IPS-NIHi7 (cell line): ENCODE data around the gene ZNF775.

Experiments used
- DNase-seq: peaks from one replicate; pipeline ENCODE4 v3.0.0; 2012; ENCODE audit warnings: mixed read lengths; ENCODE audit errors: extremely low spot score

Gene ZNF775

DNA sequence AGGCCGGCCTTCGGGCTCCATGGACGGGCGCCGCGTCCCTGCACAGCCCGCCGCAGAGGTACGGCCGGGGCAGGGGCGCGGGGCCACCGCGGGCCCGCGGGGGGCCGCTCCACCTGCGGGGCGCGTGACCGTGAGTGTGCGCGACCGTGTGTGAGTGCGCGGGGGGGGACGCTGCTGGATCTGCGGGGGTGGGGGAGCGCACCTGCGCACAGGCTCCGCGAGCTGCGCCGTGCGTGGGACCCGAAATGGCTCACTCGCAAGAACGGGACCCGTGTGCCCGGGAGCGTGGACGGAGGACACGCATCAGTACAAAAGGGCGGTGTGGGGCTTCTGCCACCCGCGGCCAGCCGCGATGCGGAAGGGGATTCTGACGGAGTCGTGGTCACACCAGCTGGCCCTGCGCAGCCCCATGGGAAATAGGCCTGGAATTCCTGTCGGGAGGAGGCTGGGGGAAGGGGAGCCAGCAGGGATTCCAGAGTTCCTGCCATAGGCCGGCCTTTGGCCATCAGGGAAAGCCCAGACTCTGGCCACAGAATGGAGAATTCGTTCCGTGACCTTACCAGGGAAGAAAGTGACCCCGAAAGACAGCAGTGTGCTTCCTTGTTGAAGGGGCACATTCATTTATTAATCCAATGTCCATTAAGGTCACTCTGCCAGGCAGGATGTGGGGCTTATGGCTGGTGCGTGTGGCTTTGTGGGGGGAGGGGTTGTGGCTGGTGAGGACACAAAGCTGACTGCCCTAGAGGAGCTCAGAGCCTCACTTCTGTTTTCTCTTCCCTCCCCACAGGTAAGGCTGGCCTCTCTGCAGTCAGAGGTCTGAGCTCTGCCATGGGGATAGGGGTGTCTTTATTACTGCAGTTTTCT is 10.0 kb upstream of the ZNF775 start:
- DNase-seq = peak; percentile 75

DNA sequence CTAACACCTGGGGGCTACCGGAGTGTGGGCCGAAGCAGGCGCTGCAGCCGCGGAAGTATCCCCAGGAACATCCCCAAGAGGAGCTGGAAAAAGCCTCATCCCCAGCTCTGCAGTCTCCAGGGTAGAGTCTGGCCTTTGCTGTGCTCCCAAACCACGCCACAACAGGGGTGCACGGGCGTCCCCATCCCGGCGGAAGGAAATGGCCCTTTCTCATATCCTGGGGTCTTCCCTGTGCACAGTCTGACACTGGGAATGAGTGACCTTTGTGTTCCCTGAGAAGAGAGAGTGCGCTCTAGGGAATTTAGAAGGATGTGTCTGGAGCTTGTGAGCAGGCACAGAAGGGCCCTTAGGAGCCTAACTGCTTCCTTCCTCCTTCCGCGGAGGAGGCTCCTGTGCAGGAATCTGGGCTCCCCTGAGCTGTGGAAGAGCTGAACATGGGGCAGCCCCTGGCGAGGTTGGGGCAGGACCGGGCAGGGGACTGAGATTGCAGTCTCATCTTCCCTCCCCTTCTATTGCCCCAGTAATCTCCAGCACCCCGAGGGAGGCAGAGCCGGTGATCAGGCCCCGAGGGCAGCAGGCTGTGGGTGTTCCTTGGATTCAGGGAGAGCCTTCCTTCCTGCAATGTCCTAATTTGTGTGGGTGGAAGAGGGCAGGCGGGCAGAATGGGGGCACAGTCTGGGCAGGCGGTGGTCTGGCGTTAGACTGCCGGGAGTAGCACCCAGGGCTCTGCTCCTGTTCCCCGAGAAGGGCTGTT is 9.2 kb upstream of the ZNF775 start:
- DNase-seq = no peak

DNA sequence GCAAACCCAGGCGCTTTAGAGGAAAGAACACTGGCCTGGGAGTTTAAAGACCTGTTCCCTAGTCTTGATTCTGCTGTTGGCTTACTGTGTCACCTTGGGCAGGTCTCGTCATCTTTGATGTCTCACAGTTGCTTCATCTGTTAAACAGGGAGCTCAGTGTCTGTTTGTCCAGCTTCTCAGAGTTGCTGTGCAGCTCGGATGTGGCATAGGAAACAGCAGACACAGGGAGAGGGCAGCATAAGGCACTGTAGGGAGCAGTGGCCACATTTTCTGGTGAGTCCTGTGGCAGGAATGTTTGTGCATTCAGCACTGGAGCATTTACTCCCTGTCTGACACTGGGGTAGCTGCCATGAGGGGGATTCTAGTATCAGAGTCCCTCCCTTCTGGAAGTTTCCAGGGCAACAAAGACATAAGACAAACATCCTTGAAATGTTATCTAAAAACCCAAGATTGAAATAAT is 8.5 kb upstream of the ZNF775 start:
- no peak for DNase-seq

DNA sequence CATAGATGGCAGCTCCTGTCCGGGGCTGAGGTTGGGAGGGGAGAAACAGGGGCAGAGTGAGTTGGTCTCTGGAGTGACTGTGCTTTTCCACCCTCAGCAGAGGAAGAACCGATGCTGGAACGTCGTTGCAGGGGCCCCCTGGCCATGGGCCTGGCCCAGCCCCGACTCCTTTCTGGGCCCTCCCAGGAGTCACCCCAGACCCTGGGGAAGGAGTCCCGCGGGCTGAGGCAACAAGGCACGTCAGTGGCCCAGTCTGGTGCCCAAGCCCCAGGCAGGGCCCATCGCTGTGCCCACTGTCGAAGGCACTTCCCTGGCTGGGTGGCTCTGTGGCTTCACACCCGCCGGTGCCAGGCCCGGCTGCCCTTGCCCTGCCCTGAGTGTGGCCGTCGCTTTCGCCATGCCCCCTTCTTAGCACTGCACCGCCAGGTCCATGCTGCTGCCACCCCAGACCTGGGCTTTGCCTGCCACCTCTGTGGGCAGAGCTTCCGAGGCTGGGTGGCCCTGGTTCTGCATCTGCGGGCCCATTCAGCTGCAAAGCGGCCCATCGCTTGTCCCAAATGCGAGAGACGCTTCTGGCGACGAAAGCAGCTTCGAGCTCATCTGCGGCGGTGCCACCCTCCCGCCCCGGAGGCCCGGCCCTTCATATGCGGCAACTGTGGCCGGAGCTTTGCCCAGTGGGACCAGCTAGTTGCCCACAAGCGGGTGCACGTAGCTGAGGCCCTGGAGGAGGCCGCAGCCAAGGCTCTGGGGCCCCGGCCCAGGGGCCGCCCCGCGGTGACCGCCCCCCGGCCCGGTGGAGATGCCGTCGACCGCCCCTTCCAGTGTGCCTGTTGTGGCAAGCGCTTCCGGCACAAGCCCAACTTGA is 7.8 kb upstream of the ZNF775 start:
- DNase-seq = no peak

DNA sequence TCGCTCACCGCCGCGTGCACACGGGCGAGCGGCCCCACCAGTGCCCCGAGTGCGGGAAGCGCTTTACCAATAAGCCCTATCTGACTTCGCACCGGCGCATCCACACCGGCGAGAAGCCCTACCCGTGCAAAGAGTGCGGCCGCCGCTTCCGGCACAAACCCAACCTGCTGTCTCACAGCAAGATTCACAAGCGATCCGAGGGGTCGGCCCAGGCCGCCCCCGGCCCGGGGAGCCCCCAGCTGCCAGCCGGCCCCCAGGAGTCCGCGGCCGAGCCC is 7.2 kb upstream of the ZNF775 start:
- DNase-seq = no peak

DNA sequence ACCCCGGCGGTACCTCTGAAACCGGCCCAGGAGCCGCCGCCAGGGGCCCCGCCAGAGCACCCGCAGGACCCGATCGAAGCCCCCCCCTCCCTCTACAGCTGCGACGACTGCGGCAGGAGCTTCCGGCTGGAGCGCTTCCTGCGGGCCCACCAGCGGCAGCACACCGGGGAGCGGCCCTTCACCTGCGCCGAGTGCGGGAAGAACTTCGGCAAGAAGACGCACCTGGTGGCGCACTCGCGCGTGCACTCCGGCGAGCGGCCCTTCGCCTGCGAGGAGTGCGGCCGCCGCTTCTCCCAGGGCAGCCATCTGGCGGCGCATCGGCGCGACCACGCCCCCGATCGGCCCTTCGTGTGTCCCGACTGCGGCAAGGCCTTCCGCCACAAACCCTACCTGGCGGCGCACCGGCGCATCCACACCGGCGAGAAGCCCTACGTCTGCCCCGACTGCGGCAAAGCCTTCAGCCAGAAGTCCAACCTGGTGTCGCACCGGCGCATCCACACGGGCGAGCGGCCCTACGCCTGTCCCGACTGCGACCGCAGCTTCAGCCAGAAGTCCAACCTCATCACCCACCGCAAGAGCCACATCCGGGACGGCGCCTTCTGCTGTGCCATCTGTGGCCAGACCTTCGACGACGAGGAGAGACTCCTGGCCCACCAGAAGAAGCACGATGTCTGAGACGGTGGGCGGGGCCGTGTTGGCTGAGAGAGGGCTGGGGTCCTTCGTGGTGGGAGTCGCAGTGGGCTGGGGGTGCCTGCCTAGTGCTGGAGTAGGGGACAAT is 6.7 kb upstream of the ZNF775 start:
- no peak for DNase-seq

DNA sequence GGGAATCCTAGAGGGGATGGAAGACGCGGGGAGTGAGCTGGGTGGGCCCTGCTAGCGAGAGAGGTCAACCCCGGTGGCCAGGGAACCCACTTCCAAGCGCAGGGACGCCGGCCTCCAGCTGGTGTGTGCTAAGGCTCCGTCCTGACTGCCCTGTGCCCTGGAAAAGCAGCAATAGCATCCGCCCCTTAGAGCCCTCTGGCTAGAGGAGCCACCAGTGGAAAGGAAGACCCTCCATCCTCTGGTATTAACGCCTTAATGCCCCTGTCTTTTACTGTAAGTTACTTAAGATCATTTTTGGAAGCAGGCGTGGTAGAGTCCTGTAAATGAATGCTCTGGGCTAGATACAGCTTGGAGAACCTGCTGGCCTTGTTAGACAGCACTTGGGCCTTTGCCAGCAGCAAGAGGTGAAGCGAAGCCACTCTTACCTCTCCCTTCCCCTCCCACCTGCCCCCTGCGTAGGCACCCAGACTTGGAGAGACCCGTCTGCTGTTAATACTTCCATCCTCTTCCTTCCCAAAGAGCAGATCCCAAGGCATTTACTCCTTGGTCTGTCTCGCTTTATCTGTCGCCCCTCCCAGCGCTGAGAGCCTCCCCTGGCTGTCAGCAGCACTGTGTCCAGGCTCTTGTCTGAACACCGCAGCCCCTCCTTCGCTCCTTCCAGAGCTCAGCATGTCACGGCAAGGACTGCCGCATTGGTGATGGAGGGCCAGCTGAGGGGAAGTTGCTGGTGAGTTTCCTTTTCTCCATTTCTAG is 5.9 kb upstream of the ZNF775 start:
- DNase-seq = no peak

DNA sequence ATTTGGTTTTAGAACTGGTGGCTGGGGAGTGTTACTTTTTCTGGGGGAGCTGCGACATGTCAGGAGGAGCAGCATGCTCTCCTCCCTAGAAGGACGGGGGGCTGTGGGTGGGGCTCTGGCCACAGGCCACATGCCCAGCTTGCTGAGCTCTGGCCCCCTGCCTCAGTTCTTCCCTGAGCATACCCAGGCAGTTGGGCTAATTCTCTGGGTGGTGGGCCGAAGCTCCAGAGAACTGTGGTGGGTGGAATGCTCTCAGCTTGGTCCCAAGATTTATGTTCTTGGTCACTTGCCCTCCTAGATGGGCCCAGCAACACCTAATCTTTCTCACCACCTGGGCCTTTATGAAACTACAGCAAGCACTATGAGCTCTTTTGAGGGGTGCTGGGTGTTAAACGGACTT is 5.1 kb upstream of the ZNF775 start:
- no peak for DNase-seq

DNA sequence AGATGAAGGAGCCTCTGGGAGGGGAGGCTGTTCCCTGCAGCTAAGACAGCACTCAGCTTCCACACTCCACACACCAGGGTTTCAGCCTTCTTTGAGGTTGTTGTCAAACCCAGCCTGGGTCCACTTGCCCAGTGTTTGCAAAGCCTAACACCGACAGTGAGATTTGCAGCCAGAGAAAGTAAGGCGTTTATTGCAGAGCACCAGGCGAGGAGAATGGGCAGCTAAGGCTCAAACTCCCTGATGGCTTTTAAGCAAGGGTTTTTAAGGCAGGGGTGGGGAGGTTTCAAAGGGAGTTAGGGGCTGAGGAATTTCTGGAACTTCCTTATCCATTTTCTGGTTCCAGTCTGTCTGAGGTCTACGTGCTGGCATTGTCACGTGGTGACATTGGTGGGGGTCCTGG is 4.7 kb upstream of the ZNF775 start:
- no peak for DNase-seq

DNA sequence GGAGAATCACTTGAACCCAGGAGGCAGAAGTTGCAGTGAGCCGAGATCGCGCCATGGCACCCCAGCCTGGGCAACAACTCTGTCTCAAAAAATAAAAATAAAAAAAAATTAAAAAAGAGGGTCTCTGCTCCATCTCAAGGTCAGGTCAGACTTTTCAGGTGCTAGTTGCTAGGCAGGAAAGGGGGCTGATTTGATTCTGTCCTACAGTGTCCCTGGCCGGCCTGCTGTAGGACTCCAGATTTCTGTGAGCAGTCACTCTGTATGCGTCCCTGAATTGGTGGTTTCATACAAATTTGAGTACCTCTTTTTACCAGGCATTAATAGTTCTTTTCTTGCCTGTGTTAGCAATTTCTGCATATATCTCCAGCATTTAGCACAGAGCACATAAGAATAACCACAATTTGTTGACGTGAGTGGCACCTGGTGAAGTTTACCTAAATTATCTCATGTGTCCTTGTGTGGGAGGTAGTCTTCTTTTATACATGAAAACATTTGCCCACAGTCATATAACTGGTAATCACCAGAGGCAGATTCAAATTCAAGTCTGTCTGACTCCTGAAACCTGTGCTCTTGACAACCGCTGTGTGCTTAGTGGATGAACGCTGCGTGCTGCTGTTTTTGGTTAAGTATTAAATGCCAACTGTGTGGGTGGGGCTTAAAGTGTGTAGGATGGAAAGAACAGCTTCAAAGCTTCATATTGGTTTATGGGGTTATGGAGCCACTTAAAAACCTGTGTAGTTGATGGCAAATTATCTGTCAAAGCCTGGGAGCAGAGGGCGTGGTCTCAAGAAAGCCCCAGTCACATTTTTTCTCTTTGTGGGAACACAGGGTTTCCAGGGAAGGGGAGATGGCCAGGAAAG is 3.2 kb upstream of the ZNF775 start:
- no peak for DNase-seq

DNA sequence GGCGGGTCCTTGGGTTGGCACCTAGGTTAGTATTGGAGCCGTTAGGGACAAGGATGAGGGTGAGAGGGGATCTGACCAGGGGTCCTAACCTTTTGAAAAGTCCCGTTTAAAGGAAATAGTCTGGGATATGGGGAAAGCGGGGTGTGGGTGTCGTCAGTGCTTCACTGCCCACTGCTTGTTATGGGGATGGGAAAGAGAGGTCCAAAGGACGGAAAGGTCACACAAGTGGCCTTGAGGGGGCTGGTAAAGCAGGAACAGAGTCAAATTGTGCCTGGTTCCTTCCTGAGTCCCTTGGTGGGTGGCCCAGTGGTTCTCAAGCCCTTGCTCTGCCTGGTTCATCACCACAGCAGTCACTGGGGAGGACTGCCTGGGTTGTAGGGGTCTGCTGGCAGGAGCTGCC is 2.6 kb upstream of the ZNF775 start:
- DNase-seq = no peak

DNA sequence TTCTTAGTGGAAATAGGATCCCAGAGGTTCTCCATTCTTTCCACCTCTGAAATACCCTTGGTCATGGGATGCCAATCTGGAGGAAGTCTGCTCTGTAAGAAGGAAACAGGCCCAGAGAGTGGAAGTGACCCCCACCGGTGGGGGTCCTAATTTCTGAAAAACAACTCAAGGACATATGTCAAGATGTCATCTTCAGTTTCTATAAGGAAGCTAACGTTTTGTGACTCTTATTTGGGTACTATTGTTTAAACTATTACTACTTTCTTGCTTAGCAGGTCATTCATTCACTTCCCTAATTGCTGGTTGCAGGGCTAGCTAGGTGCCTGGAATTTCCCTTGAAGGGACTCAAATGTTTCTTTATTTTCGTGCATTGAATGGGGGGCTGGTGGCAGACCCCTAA is 1.9 kb upstream of the ZNF775 start:
- DNase-seq = no peak

DNA sequence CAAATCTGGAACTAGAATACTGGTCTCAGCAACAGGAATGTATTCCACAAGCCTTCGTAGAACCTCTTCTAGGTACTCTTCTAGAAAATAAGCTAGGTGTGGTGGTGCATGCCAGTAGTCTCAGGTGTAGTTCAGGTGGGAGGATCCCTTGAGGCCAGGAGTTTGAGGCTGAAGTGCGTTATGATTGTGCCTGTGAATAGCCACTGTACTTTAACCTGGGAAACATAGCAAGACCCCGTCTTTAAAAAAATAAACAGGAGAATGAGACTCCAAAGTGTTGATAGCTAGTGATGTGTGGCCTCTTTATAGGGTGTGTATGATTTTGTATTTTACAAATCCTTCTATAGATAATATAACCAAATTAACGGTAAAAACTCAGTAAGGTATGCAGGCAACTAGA is 1.5 kb upstream of the ZNF775 start:
- no peak for DNase-seq

DNA sequence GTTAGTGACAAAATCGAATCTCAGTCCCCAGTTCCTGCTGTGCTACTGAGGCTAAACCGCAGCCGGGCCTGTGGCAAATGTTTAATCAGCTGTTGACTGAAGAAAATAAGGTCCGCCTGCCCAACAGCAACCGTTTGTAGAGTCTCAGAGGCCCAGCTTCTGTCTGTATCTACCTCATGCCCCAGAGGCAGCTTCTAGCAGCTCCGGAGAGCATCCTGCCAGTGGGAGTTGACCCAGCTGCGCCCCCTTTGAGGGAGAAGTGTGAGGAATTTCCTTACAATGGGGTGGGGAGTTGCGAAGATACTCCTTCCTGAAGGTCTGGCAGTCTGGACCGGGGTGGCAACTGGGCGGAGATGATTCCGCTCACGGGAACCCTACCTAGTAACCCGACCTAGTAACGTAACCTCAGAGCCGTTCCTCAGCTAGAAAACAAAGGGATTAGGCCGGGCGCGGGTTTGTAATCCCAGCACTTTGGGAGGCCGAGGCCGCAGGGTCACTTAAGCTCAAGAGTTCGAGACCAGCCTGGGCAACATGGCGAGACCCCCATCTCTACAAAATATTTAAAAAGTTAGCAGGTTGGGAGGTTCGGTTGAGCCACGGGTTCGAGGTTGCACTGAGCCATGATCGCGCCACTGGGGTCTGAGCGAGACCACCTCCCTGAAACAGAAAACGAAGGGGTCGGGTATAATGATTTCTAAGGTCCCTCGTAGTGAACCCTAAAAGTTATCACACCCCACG is 846 bp upstream of the ZNF775 start:
- DNase-seq = peak; percentile 73

DNA sequence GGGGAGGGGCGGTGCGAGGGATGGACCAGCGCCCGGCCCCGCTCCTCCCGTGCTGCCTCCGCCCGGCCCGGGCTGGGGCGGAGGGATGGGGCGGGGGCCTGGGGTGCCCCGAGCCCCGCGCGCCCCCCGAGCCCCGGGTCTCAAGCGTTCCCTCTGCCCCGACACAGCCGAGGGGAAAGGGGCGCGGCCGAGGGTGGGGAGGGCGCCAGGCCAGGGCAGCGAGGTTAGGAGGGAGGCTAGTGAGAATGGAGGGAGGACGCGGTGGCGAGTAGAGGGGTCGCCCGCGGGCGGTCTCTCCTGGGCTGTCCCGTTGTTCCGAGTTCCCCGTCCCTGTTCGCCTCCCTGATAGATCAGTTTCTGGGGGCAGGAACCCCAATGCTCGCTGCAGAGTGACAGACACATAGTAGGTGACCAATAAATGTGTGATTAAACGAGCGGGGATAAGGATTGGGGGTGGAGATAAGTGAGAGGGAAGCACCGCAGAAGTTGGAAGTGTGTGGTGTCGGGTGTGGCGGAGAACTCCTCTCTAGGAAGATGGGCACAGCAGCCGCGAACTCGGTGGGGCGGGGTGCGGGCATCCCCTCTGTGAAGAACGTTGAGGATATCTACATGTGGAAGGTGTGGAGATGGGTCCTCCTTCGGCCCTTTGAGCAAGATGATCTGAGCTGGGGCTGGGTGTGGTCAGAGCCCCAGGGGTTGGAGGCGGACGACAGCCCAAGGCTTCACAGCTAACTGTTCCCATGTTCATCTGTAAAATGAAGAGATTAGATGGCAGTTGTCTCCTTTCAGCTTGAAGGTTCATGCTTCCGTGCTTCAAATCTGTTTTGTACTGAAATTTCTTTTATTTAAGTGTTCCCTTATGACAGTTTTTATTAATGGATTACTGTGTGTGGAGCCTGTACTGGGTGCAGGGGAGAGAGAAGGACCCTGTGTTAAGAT is 580 bp downstream of the ZNF775 start:
- no peak for DNase-seq

DNA sequence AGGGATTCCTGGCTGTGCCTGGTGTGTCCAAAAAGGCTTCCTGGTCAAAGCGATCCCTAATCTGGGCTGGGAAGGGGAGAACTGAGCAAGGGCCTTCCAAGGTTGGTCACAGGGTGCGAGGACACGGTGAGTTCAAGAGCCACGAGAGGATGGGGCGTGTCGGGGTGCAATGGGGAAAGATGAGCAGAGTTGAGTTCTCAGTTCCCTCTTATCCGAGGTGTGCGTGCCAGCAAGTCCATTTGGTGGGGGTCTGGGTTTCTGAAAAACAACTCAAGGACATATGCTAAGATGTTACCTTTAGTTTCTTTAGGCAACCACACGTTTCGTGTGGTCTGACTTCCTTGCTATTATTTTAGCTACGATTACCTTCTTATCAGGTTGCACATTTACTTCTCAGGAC is 1.3 kb downstream of the ZNF775 start:
- no peak for DNase-seq

DNA sequence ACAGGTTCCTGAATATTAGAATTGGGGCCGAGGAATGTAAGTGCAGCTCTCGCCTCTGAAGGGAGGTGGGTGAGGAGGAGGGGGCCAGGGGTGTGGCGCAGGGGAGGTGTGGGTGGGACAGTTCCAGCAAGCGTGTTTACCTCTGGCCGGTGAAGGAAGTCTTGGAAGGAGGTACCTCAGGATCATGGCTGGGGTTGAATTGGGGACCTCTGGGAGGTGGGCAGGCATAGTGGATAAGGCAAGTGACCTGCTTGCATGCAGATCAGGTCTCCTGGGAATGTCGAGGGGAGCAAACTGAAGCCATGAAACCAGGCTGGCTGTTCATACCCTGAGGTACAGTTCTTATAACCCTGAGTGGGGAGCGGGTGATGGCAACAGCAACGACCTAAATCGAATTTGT is 2.0 kb downstream of the ZNF775 start:
- no peak for DNase-seq

DNA sequence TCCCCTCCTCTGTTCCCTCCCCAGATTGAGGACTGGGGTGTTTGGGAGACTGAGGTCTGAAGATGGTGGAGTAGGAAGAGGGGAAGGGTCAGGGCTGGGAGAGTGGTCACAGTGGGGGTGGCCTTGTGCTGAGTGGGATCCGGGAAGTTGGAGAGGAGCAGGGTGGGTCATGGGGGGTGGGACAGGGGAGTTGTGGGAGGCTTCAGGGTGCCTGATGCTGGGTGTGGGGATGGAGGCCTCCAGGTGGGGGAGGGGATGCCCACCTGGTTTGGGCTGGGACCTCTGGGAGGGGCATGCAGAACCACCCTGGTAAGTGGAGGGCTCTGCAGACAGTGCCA is 2.6 kb downstream of the ZNF775 start:
- DNase-seq = no peak
